ENCODE results near the gene P4HA2.

P4HA2 gene

GRCh38 chr5:132215329-132215728 is 12.3 kb downstream of the P4HA2 start:
- DNase-seq (ENCODE audit: low read depth) = peak; percentile 97
- H3K4me3 ChIP-seq (replicated peaks; ENCODE audit: low read depth, low read length) = no peak overlapping the region
- no peak for TF ChIP-seq CTCF (IDR thresholded peaks at IDR 0.05; ENCODE audit: low read length, missing control alignments)

DNA sequence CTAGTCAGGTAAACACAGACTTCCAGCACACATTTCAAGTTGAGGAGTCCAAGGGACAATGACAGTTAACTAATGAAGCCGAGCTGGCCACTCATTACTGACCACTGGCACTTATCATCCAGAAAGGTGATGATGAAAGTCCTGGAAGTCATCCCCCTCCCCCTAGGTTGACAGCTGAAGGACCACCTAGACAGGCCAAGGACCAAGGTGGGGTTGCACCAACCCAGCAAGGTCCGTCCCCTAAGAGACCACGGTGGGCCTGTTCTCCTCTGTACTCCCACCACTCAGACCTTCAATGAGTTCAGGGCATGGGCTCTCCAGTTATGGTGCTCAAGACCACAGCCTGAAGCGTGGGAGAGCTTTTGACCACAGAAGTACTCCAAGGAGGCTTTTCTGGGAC is 13.2 kb downstream of the P4HA2 start:
- DNase-seq (ENCODE audit: low read depth) = no peak
- no peak for TF ChIP-seq CTCF (IDR thresholded peaks at IDR 0.05; ENCODE audit: low read length, missing control alignments)
- no peak overlapping the region for H3K4me3 ChIP-seq (replicated peaks; ENCODE audit: low read depth, low read length)

GRCh38 chr5:132213666-132214065 is 14.0 kb downstream of the P4HA2 start:
- no peak for DNase-seq (ENCODE audit: low read depth)
- no peak for TF ChIP-seq CTCF (IDR thresholded peaks at IDR 0.05; ENCODE audit: low read length, missing control alignments)
- H3K4me3 ChIP-seq (replicated peaks; ENCODE audit: low read depth, low read length) = no peak overlapping the region

GRCh38 chr5:132211787-132212186 is 15.9 kb downstream of the P4HA2 start:
- no peak for DNase-seq (ENCODE audit: low read depth)
- TF ChIP-seq CTCF (IDR thresholded peaks at IDR 0.05; ENCODE audit: low read length, missing control alignments) = no peak

DNA sequence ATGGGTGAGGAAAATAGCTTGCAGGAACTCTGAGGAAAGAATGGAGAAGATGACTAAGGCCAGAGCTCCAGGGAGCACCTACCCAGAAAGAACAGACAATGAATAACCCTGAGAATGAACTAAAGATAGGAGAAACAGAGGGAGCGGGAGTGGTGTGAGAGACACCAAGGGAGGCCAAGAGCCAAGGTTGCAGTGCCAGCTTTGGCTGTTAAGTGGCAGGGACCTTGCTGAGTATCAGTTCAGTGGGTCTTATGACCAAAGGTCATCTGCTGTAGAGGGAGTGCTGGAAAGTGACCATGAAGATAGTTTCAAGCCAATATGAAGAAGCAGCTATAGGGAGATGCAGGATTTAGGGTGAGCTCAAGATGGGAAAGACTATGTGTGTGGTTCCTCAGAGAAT is 16.7 kb downstream of the P4HA2 start:
- no peak overlapping the region for H3K4me3 ChIP-seq (replicated peaks; ENCODE audit: low read depth, low read length)
- no peak for DNase-seq (ENCODE audit: low read depth)
- TF ChIP-seq CTCF (IDR thresholded peaks at IDR 0.05; ENCODE audit: low read length, missing control alignments) = no peak

More at GRCh38 chr5:132211787-132212186, 15.9 kb downstream of the P4HA2 start:
- H3K4me3 ChIP-seq (replicated peaks; ENCODE audit: low read depth, low read length) = no peak overlapping the region

DNA sequence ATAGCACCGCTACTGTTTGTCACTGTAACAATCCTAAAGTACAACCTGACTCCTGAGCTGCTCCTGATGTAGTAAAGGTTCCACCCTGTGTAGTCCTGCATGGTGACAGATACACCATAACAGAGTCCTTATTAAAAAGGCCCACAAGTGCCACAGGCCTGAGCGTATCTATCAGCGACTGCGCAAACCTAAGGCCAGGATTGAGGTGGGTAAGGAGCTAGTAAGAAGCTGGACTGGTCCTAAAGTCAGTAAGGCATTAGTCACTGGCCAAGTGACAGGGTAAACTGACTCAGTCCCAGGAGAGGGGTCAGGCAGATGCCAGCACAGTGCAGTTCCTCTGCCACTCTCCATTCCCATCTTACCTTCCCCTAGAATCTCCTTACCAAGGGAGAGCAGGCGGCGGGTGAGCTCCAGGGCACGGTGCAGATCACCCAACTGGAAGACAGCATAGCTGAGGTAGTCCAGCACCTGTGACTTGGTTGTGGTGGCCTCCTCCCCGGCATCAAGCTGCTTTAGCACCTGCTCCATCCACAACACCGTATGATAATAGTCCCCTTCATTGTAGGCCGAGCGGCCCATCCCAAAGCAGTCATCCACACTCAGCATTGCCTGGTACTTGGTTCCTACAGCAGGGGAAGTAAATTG is 17.6 kb downstream of the P4HA2 start:
- no peak for TF ChIP-seq CTCF (IDR thresholded peaks at IDR 0.05; ENCODE audit: low read length, missing control alignments)
- no peak overlapping the region for H3K4me3 ChIP-seq (replicated peaks; ENCODE audit: low read depth, low read length)
- no peak for DNase-seq (ENCODE audit: low read depth)

DNA sequence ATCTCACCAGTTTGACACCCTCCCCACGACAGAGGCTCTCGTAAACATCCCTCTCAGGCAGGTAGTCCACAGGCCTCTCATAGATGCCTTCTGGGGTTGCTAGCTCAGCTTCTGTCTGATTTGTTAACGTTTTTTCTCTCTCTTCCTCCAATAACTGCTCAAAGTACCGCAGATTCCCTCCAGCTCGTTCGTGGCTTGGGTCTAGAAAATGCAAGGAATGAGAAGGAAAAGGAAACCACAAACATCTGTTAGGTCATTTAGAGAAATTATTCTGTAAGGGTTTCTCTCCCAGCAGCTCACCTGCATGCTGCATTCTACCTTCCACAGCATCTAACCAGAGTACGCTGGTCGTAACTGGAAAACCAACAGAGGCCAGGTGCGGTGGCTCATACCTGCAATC is 18.5 kb downstream of the P4HA2 start:
- DNase-seq (ENCODE audit: low read depth) = no peak
- no peak for TF ChIP-seq CTCF (IDR thresholded peaks at IDR 0.05; ENCODE audit: low read length, missing control alignments)
- H3K4me3 ChIP-seq (replicated peaks; ENCODE audit: low read depth, low read length) = no peak overlapping the region
